Eye (tissue), 1 donor: ENCODE data around the gene SYNGR2.
A peak's percentile ranks its signal among the peaks of the same experiment; 100 is the strongest.

Experiments
- DNase-seq: peaks from one replicate; pipeline ENCODE4 v3.0.0-alpha.2; 2015

Gene SYNGR2

GRCh38 chr17:78168242-78168902 is at the start of gene SYNGR2:
Gene SYNGR2, plus strand, starts transcription at chr17:78168581. Its CDS starts 36 bp downstream, at chr17:78168617.
- DNase-seq = peak; percentile 87

- no peak for DNase-seq
These were observed 49.6 kb upstream of the SYNGR2 start for GRCh38 chr17:78118801-78119241.

- no peak for DNase-seq
These were observed 47.8 kb upstream of the SYNGR2 start for GRCh38 chr17:78120537-78120936.

DNA sequence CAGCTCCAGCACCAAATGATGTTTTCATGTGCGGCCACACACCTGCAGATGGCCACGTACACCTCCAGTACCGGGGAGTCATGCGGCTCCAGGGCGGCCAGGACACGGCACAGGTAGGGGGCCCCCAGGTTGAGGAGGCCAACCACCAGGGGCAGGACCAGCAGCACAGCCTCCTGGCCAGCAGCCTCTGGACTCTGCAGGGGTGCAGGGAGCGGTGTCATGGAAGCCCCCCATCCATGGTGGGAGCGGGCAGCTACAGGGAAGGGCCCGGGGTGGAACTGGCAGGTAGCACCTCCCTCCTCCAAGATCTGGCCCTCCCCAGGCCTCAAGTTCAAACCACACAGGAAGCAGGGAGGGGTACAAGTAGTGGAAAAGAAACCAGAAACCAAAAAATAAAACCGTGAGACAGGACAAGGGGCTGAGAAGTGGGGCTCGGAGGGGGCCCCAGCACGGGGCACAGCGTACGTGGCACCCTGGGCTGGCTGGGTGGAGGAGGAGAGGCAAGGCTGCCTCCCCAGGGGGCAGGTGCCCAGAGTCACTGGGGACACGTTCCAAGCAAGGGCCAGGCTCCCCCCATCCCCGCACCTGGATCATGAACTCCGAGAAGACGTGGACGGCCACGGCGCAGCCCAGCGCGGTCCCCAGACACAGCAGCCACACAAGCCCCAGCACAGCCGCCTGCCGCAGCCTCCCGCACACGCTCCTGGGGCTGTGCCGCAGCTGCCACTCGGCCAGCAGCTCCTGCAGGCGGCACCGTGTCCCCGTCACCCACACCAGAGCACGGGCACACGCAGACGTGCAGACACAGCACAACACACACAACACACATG is 47.2 kb upstream of the SYNGR2 start:
- no peak for DNase-seq

DNA sequence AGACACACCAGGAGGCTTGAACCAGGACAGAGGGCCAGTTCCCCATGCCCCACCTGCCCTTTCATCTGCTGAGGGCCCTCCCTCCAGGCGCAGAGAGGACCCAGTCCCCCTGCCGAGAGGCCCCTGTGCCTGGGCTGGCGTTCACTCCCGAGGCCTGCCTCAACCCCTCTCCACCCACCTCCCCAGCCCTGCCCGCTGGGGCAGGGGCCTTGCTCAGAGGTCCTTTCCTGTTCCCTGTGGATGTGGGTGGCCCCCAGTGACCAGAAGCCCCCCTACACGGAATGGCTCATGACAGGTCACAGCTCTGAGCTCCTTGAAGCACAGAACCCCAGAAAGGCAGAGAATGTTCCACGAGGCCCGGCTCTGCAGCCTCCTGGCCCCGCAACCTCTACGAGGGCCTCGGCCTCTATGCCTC is 46.6 kb upstream of the SYNGR2 start:
- no peak for DNase-seq

- DNase-seq = no peak
These were observed 46.0 kb upstream of the SYNGR2 start for GRCh38 chr17:78122216-78122930.

DNA sequence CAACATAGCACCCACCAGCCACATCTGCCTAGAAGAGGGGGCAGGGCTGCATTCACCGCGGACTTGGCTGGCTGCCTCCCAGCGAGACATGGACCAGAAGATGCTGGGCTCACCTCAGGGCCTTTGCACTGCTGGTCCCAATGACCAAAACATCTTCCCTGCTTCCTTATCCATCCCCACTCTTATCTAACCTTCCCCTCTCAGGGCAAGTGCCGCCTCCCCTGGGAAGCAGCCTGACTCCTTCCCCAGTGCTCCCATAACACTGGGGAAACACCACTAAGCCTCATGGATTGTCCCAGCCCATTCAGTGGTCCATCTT is 45.5 kb upstream of the SYNGR2 start:
- DNase-seq = no peak

DNA sequence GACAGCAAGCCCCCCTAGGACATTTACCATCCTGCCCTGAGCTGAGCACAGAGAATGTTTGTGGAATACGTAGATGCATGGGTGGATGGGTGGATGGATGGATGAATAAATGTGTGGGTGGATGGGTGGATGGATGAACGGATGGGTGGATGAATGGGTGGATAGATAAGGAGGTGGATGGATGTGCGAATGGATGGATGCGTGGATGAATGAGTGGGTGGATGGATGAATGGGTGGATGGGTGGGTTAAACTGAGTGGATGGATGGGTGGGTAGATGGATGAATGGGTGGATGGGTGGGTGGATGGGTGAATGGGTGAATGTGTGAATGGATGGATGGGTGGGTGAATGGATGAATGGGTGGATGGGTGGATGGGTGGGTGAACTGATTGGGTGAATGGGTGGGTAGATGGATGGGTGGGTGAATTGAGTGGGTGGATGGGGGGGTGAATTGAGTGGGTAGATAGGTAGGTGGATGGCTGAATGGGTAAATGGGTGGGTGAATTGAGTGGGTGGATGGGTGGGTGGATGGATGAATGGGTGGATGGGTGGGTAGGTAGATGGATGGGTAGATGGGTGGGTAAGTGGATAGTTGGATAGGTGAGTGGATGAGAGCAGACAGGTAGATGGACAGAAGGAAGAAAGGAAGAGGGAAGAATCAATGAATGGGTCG is 45.0 kb upstream of the SYNGR2 start:
- no peak for DNase-seq

DNA sequence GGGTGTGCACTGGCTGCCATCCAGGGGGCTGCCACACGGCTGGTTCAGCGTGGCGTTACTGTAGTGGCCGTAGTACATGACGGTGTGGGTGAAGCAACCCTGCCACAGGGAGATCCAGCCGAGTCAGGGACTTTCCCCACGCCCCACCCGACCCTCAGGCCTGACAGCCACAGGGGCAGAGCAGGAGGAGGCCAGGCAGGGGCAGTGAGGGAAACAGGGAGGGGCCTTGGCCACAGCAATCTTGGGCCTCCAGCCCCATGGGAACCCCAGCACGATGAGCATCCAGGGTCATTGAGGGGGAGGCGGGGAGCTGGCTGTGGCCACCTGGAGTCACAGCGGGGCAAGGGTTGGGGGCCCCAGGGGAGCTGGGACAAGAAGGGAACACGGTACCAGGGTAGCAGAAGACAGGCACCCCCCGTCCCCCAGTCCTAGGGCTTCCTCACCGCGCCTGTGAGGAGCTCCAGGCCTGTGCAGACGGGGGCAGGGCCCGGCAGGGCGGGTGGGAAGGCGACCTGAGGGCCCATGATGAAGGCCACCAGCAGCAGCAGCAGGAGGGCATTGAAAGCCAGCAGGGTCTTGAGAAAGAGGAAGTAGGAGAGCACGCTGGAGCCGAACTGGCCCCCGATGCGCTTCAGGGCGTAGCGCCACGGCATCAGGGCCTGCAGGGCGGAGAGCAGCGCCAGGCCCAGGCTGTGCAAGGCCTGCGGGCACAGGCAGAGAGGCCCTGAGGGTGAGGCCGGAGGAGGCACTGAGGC is 44.1 kb upstream of the SYNGR2 start:
- no peak for DNase-seq

- no peak for DNase-seq
These were observed 43.6 kb upstream of the SYNGR2 start for GRCh38 chr17:78124836-78125137.

DNA sequence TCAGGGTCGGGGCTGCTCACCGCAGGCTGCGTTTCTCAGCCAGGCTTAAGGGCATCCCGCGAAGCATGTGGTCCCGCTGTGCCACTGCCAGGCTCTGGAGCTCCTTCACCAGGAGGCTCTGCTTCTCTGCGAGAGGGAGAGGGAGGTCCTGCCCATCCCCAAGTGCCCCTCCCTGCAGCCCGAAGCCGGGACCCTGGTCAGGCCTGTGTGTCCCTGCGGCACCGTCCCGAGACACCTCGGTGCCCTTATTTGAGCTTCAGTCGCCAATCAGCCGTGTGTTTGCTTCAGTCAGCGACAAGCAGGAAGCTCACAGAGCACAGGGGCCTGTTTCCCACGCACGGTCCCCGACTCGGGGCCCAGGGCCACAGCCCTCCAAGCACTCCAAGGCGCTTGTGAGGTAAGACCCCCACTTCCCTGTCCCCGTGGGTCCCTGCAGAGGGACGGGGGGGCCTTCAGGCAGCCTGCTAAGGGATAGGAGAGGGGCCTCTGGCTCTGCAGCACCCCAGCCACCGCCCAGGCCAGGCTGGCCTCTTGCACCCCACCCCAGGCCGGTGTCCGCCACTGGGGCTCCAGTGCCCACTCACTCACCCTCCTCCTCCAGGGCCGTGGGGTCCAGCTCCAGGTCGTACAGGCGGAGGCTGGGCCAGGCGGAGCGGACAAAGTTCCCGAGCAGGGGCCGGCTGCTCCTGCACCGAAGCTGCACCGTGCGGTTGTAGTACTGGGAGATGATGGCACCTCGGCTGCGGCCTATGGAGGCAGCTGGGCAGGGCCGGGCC is 43.1 kb upstream of the SYNGR2 start:
- DNase-seq = no peak

GRCh38 chr17:78125976-78126894 is 42.1 kb upstream of the SYNGR2 start:
- no peak for DNase-seq

- DNase-seq = no peak
These were observed 41.5 kb upstream of the SYNGR2 start for GRCh38 chr17:78126895-78127238.

DNA sequence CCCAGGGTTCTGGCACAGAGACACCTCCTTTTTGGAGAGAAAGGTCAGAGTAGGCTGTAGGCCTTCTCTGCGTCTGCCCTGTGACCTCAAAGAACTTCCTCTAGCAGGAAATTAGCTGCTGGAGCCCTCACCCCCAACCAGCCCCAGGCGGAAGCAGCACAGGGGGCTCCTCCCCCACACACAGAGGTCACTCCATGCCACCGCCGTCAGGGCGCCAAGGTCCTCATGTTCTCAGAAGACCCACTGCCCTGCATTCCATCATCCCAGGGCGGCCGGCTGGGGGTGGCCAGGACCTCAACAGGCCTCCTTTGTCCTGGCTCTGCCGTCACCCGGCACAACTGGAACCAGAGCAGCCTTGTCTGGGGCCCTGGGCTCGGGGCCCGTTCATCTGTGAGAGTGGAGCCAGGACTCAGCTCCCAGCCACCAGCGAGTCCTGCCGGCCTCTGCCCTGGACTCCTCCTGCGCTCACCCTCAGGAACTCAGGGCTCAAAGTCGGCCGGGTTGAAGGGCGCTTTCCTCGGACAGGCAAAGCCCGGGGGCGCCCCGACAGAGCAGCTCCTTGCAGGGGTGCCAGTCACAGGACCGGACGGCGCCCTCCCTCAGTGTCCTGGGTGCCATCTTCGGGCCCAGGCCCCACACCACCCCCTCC is 41.0 kb upstream of the SYNGR2 start:
- DNase-seq = peak; percentile 68

- peak; percentile 70 for DNase-seq
These were observed 40.4 kb upstream of the SYNGR2 start for GRCh38 chr17:78127888-78128550.

DNA sequence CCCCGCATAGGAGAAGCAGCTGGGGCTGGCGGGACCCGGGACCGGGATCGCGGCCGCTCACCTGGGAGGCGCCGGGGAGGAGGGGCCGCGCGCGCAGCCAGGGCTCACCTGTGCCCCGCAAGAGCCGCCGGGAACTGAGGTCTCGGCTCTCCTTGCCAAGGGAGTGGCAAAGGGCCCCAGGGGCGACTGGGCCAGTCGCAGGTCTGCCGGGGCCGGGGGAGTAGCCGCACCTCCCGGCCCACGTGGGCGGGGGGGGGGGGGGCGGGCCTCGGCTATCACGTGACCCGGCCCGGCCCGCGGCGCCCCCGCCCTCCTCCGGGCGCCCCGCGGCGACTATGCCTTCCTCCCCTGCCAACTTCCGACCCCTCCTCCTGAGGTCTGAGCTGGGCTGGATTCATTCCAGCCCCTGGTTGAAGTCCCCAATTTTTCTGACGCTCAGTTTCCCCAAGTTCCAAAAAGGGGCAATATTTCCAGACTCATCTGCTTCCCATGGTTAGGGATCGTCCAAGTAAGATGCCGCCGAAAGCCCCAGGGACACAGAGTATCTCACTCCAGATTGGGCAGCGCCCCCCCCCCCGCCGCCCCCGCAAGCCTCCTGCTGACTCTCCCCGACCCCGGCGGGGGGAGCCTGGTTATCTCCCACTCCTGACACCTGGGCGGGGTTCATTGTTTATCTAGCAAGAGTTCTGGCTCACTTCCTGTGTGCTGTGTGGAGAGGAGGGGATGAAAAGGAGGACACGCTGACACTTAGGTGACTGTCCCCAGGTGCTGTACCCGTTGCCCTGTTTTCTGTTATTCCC is 39.6 kb upstream of the SYNGR2 start, which contains the start of gene TMC6:
Gene TMC6, minus strand, starts transcription at position 205 of the 800 bp plus-strand sequence. CDS start 1,923 bp downstream, outside the sequence.
- peak; percentile 74 for DNase-seq

- DNase-seq = no peak
These were observed 38.9 kb upstream of the SYNGR2 start for GRCh38 chr17:78129351-78130089.

- DNase-seq = no peak
These were observed 38.3 kb upstream of the SYNGR2 start for GRCh38 chr17:78130090-78130436.
